Loucy (cell line): ENCODE measurements around the gene ZNF285.

Experiments used
- CTCF ChIP-seq: fragments of 200-600 bp; sonication (generic); conservative IDR thresholded peaks from 2 replicates; pipeline ENCODE4 v1.5.1; 2014; ENCODE audit warnings: mild to moderate bottlenecking, antibody characterized with exemption, low read length
- EZH2phosphoT487 ChIP-seq: fragments of 200-600 bp; IDR thresholded peaks from 2 replicates; pipeline ENCODE4 v1.6.1; 2018; ENCODE audit warnings: antibody characterized with exemption, mild to moderate bottlenecking, moderate library complexity, borderline replicate concordance

DNA sequence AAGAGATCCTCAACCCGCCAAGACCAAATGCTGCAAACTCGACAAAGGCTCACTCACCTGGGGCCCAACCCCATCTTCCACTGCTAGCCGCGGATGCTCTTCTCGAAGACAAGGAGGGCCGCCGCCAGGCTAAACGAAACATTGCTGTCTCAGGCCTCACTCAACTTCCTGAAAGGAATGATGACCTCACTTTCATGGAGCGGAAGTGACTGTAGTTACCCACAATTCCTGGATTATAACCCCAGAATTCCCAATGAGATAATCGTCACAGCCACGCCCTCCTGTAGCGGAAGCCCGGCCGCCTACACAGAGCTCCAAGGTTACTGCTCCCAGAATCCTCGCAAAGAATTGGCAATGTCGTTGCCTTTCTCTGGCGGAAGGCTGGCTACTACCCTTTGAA is 34.4 kb downstream of the ZNF285 start:
- no peak for TF ChIP-seq CTCF
- TF ChIP-seq EZH2phosphoT487: no peak
